ENCODE data around the gene BBC3.
A peak's percentile ranks its signal among the peaks of the same experiment; 100 is the strongest.
"Not testable (repeated sequence)": the region's sequence is repeated elsewhere in the genome, so short reads cannot be mapped to it uniquely, and the experiment has no call there.

BBC3 gene

GRCh38 chr19:47257411-47258169, 26.6 kb upstream of the BBC3 start:
- DNase-seq = no peak

DNA sequence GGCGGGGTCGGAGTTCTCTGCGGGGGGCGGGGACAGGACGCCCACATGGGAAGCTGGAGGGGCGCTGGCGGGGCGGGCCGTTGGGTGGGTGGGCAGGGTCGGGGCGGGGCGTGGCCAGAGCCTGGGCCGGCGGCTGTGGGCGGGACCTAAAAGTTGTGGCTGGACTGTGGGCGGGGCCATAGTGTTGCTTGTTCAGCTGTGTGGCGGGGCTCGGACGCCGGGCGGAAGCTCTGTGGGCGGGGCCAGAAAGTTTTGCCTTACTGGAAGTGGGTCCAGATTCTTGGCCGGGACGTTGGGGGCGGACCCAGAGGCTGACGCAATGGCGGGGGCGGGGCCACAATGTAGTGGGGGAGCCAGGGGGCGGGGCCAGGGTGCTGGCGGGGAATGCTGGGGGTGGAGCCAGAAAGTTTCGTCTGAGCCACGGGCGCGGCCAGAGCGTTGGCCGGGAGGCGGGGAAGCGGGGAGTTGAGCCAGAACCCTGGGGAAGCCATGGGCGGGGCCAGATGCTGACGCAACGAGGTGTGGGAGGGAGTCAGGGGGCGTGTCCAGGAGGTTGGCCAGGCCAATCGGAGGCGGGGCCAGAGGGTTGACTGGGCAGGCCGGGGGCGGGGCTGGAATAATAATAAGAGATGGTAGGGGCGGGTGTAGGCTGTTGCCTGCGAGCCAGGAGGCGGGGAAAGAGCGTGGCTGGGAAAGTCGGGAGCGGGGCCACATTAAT, 25.9 kb upstream of the BBC3 start:
- peak; percentile 100 for DNase-seq

DNA sequence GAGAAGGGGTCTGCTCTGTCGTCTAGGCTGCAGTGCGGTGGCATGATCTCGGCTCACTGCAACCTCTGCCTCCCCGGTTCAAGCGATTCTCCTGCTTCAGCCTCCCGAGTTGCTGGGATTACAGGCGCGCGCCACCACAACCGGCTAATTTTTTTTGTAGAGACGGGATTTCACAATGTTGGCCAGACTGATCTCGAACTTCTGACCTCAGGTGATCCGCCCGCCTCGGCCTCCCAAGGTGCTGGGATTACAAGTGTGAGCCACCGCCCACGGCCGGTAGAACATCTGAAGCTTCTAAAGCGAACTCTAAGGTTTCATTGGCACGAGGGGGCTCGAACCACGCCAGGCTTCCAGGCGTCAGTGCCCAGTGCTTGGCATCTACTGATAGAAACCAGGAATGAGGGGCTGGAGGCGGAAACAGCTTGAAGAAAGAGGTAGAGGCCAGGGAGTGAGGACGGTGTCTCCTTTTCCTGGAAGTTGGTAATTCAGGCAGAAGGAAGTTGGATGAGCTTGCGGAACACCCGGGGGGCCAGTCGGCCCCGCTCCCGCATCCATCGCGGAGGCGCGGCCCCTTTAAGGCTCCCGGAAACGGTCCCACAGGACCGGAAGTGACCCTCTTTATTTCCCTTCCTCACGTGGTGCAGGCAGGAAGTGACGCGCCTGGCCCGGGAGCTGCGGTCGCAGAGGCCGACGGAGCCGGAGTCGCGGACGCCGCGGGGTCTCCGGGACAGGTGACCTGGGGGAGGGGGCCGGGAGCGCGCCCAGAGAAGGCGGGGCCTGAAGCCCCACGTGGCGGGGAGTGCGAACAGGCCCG, 25.1 kb upstream of the BBC3 start, which contains the start of gene CCDC9:
CCDC9 (plus strand) TSS at position 647 of the 814 bp plus-strand sequence. CDS start 1,876 bp downstream, outside the sequence.
- peak; percentile 96 for DNase-seq

DNA sequence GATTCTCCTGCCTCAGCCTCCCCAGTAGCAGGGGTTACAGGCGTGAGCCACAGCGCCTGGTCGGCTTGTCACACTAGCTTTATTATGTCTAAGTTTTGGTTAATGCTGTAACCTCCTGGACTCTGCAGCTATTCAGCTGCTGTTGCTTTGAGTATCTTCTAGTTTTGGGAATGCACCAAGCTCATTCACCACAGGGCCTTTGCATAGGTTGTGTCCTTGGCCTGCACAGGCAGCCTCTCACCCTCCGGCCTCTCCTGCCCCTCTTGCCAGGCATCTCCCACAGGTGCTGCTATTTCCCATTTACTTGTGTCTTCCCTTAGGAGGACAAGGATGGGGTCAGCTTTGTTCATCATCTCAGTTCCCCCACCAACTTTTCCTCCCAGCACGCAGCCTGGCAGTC, 23.0 kb upstream of the BBC3 start:
- DNase-seq = no peak

DNA sequence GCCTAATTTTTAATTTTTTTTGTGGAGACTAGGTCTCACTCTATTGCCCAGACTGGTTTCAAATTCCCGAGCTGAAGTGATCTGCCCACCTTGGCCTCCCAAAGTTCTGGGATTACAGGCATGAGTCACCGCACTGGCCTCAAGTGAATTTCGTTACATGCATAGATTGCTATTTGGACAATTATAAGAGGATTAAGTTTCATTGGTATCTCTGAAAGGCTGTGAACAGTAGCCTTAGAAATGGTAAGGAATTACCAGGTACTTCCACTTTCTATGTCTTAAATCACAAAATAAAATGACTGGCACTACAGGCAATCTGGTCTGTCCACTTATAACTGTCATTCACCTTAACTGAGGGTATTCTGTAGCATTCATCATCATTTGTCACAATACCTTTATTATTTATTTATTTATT, 22.5 kb upstream of the BBC3 start:
- DNase-seq = no peak

DNA sequence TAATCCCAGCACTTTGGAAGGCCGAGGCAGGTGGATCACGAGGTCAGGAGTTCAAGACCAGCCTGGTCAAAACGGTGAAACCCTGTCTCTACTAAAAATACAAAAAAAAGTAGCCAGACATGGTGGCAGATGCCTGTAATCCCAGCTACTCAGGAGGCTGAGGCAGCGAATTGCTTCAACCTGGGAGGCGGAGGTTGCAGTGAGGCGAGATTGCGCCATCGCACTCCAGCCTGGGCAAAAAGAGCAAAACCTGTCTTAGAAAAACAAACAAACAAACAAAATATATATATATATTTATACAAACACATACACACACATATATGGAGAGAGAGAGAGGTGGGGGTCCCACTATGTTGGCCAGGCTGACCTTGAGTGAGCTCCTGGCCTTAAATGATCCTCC, 22.0 kb upstream of the BBC3 start:
- DNase-seq = not testable (repeated sequence)

DNA sequence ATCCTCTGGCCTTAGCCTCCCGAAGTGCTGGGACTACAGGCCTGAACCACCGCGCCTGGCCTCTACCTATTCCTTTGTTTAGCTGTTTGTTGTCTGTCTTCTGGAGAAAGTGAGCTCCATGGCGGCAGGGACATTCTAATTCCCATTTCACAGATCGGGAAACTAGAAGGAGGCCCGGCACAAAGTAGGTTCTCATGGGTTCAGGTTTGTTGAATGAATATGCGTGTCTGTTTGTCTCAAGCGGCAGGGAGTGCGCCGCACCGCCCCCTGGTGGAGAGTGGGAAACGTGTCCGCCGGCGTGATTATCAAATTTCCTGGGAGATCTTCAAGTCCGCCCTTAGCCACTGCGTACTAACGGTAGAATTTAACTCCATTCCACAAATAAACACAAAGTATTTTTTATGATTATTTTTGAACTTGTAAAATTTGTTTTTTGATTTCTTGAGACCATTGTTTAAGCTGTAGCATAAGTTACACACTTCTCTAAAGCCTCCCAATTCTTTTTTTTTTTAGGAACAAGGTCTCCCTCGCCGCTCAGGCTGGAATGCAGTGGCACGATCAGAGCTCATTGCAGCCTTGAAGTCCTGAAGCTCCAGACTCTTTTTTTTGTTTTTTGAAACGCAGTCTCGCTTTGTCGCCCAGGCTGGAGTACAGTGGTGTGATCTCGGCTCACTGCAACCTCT, 16.4 kb upstream of the BBC3 start:
- peak; percentile 50 for DNase-seq

DNA sequence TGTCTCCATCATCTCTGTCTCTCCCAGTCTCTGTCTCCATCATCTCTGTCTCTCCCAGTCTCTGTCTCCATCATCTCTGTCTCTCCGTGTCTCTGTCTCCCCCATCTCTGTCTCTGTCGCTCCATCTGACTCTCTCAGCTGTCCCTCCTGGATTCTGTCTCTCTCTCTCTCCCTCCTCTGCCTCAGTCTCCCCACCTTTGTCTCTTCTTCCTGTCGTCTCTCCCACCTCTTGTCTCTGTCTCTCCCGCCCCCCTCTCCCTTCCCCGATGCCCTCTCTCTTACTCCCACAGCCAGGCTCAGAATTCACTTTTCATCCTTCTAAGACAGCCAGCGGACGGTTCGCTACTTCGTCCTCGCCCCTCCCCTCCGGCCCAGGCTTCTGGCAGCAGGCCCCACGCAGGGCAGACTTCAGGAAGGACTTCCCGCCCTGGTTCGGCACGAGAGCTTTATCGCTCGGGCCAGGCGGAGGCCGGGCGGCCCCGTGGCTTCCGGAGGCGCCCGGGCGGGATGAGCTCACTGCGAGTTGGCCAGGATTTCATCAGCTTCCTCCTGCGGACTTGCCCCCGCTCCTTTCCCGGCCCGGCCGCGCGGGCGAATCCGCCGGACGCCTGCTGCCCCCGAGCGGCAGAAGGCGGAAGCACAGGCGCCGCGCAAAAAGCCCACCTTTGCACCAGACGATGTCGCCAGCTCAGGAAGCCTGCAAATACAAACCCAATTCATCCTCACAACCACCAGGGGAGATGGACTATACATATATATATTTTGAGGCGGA, 13.0 kb upstream of the BBC3 start:
- DNase-seq = peak; percentile 90

- no peak for DNase-seq
These were observed 12.4 kb upstream of the BBC3 start for GRCh38 chr19:47243364-47243775.

GRCh38 chr19:47241919-47242577, 11.0 kb upstream of the BBC3 start:
- DNase-seq = no peak

- DNase-seq = peak; percentile 88
These were observed 10.3 kb upstream of the BBC3 start for GRCh38 chr19:47240996-47241918.

- DNase-seq = no peak
These were observed 9.6 kb upstream of the BBC3 start for GRCh38 chr19:47240556-47240955.

DNA sequence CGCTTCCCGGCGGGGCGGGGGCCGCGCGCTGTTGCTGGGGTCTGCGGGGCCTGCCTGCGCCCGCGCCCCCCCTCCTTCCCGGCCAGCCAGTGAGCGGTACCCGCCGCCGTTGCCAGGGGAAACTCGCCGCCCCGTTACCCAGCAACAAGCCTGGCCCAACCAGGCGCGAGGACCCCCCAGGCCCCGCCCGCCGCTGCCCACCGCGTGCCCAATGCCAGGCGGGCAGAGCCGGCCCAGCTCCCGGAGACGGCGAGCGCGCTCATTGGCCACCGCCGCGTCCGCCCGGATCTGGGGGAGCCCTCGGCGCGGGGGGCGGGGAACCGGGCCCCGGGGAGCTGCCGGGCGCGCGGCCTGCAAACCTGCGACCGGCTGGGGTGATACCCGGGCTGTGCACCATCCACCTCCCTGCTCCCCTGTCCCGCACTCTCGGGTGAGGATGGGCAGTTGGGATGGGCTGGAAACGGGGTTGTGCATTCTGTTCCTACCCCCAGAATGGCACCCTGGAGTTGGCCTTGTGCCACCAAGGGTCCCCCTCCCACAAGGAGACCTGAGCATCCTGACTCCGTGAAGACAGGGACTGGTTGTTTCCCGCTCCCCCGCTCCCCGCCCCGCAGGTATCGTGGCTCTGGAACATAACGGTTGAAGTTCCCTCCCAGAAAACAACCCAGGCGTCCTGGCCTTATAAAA, 8.8 kb upstream of the BBC3 start:
- peak; percentile 85 for DNase-seq

DNA sequence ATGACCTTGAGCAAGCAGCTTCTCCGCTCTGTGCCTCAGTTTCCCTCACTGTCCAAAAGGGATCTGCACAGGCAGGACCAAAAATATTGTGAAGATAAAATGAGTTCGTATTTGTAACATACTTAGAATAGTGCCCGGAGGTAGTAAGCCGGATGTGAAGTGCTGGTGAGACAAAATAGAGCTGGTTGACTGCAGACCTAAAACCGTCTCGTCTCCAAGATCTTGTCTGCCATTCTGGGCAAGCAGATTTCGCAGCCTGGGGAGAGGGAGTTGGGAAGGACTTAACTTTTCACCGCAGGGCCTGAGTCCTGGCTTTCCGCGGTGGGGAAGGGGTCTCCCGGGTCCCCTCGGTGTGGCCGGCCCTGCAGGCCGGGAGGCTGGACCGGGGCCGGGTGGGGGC, 8.2 kb upstream of the BBC3 start:
- DNase-seq = no peak

DNA sequence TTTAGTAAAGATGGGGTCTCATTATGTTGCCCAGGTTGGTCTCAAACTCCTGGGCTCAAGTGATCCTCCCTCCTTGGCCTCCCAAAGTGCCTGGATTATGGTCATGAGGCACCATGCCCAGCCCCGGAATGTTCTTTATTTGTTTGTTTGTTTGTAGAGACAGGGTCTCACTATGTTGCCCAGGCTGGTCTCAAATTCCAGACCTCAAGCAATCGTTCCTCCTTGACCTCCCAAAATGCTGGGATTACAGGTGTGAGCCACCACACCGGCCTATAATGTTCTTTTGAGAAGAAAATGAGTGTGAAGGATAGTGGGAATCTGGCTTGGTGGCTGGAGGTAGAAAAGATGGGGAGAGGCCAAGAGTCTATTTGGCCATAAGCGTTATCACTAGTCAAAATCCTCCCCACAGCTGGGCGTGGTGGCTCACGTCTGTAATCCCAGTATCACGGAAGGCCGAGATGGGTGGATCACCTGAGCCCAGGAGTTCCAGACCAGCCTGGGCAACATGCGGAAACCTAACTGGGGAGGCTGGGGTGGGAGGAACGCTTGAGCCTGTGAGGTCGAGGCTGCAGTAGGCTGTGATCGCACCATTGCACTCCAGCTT, 5.2 kb upstream of the BBC3 start:
- DNase-seq = no peak

- no peak for DNase-seq
These were observed 1.6 kb upstream of the BBC3 start for GRCh38 chr19:47232422-47233211.

GRCh38 chr19:47231215-47232054, 436 bp upstream of the BBC3 start:
- peak; percentile 55 for DNase-seq

Measured in NCI-H748 treated with DMSO at 0.1 percent for 48 hours (cell line).